Testis (tissue), 3 donors: ENCODE measurements around the gene PDE1A. TPM values are rescaled to one million over a fixed set of nuclear protein-coding genes. Genes with fewer than 3 reads are reported as not detected.

Experiments
- DNase-seq: peaks from one replicate; pipeline ENCODE4 v3.0.0-alpha.2; 2019
- H3K27ac ChIP-seq, 2 donors: fragments of 200-600 bp; sonication (generic); one replicate each; pipeline ENCODE4 v1.5.1; 2019
- H3K27me3 ChIP-seq: fragments of 200-600 bp; sonication (generic); one replicate; pipeline ENCODE4 v1.5.1; 2019
- H3K36me3 ChIP-seq: fragments of 200-600 bp; sonication (generic); one replicate; pipeline ENCODE4 v1.5.1; 2017; ENCODE audit warnings: low read depth; ENCODE audit errors: missing control alignments
- H3K4me1 ChIP-seq: fragments of 200-600 bp; sonication (generic); one replicate; pipeline ENCODE4 v1.5.1; 2019
- H3K4me3 ChIP-seq, 2 donors: fragments of 200-600 bp; sonication (generic); one replicate each; pipeline ENCODE4 v1.5.1; 2017 to 2019
- H3K9me3 ChIP-seq: fragments of 200-600 bp; sonication (generic); one replicate; pipeline ENCODE4 v1.5.1; 2017
- POLR2A ChIP-seq: fragments of 450-650 bp; IDR thresholded peaks from one replicate; pipeline ENCODE4 v1.6.1; 2017; ENCODE audit warnings: antibody characterized with exemption, mild to moderate bottlenecking, moderate library complexity
- WGBS, 2 donors: methylation state at CpG; one replicate each; pipeline ENCODE4 v1.1.5; 2018; 5-methylcytosine and 5-hydroxymethylcytosine counted together
- intact Hi-C: fragments of 100-400 bp; cut with DNase I; formaldehyde crosslinking; loops from one replicate; pipeline ENCODE4 v1.15.1; 2023; ENCODE audit warnings: low total_unique reads
- polyA plus RNA-seq: library from polyadenylated mRNA; stranded (reverse); fragments of 350-450 nt; fragmentation: Illumina TruSeq; extraction: RNeasy Lipid Tissue Mini Kit (QIAGEN cat#74804); gene quantifications from one replicate; pipeline ENCODE4 v1.2.3, GENCODE V29; 2014; ENCODE audit warnings: low read depth, low replicate concordance; ENCODE audit not compliant: insufficient read depth
- total RNA-seq, 2 donors: library from RNA; depleted of rRNA; stranded (reverse); fragments of >200 nt; gene quantifications; one replicate each; pipeline ENCODE4 v1.2.3, GENCODE V29; 2016
- TF ChIP-seq, protein P1 (sequence below), 3 experiments: fragments of 450-650 bp in 2 of 3; fragments of 200-600 bp in 1 of 3; sonication (generic) in 1 of 3; IDR thresholded peaks; one replicate each; pipeline ENCODE4 v1.5.1; 2016 to 2019; ENCODE audit warnings: antibody characterized with exemption in 3 of 3, mild to moderate bottlenecking in 2 of 3, moderate library complexity in 1 of 3

The PDE1A gene
- total and polyA plus RNA-seq, 3 donors from 2014 or later, result 15.2 to 45.0 (median 29.8) TPM

DNA sequence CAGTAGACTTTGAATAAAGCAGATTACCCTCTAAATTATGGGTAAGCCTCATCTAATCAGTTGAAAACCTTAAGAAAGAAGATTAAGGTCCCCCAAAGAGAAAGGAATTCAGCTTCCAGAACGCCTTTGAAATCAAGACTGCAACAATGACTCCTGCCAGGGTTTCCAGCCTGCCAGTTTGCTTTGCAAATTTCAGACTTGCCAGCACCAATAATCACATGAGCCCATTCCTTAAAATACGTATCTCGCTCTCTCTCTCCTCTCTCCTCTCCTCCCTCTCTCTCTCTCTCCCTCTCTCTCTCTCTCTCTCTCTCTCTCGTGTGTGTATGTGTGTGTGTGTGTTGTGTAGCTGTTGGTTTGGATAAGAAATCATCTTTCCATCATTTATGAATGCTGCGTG lies 184.2 kb downstream of the PDE1A start:
- intact Hi-C loops, result no loop called here
- Histone ChIP-seq H3K4me3 (no peak overlapping the region), H3K4me1 (no peaks in the 10 kb centered on the region), H3K36me3 (no peaks in the 10 kb centered on the region), H3K9me3 (no peaks in the 10 kb centered on the region), H3K27me3 (no peaks in the 10 kb centered on the region), H3K27ac (no peak overlapping the region)
- no peak for DNase-seq
- TF ChIP-seq, protein P1, sequence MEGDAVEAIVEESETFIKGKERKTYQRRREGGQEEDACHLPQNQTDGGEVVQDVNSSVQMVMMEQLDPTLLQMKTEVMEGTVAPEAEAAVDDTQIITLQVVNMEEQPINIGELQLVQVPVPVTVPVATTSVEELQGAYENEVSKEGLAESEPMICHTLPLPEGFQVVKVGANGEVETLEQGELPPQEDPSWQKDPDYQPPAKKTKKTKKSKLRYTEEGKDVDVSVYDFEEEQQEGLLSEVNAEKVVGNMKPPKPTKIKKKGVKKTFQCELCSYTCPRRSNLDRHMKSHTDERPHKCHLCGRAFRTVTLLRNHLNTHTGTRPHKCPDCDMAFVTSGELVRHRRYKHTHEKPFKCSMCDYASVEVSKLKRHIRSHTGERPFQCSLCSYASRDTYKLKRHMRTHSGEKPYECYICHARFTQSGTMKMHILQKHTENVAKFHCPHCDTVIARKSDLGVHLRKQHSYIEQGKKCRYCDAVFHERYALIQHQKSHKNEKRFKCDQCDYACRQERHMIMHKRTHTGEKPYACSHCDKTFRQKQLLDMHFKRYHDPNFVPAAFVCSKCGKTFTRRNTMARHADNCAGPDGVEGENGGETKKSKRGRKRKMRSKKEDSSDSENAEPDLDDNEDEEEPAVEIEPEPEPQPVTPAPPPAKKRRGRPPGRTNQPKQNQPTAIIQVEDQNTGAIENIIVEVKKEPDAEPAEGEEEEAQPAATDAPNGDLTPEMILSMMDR (IDR thresholded peaks at IDR 0.05), result no peak
- TF ChIP-seq POLR2A, result no peak
- WGBS, 2 donors, result 76 to 77% methylated on average over 5 of the region's 5 CpGs

- Histone ChIP-seq H3K4me1 (no peaks in the 10 kb centered on the region), H3K27me3 (no peaks in the 10 kb centered on the region), H3K27ac (no peak overlapping the region), H3K4me3 (no peak overlapping the region), H3K9me3 (no peaks in the 10 kb centered on the region), H3K36me3 (no peaks in the 10 kb centered on the region)
- intact Hi-C loops, result no loop called here
- WGBS, 2 donors, result 93 to 97% methylated on average over 1 of the region's 1 CpG
- no peak for DNase-seq
- TF ChIP-seq POLR2A, result no peak
- TF ChIP-seq, protein P1 (IDR thresholded peaks at IDR 0.05), result no peak
Observed at GRCh38 chr2:182241936-182242335, 184.9 kb downstream of the PDE1A start.

DNA sequence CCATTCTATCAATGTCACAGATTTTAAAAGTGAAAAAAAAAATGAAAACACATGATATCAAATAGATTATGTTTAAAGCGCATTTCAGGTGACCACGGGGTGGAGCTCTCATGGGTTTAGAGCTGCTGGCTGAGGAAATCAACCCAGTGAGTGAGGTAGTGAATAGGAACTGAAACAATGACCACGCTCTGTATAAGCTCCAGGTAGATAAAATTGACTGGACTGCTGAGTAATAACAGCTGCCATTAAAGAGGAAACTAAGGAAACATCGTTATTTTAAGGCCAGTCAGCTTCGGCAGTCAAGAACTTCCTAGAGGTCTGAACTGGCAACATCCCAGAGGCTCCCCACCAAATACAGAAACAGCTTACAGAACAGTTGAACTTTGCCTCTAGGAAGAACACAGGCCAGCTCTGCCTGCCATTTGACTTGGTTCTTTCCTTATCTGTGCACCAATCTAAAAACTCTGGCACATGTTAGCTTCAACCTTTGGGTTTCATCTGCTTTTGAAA lies 185.9 kb downstream of the PDE1A start:
- WGBS, 2 donors, result 53 to 62% methylated on average over 5 of the region's 5 CpGs
- Histone ChIP-seq H3K36me3 (no peaks in the 10 kb centered on the region), H3K27me3 (no peaks in the 10 kb centered on the region), H3K4me1 (no peaks in the 10 kb centered on the region), H3K27ac (no peak overlapping the region), H3K9me3 (no peaks in the 10 kb centered on the region), H3K4me3 (no peak overlapping the region)
- intact Hi-C loops, result no loop called here
- no peak for TF ChIP-seq POLR2A
- TF ChIP-seq, protein P1 (IDR thresholded peaks at IDR 0.05), result peak in 1 of 3 experiments; percentile 12
- peak; percentile 50 for DNase-seq

- DNase-seq, result no peak
- Histone ChIP-seq H3K4me3 (no peak overlapping the region), H3K4me1 (no peaks in the 10 kb centered on the region), H3K27ac (no peak overlapping the region), H3K27me3 (no peaks in the 10 kb centered on the region), H3K9me3 (no peaks in the 10 kb centered on the region), H3K36me3 (no peaks in the 10 kb centered on the region)
- intact Hi-C loops, result no loop called here
- TF ChIP-seq, protein P1 (IDR thresholded peaks at IDR 0.05), result no peak
- no peak for TF ChIP-seq POLR2A
Observed at GRCh38 chr2:182230561-182230960, 196.3 kb downstream of the PDE1A start.

GRCh38 chr2:182229297-182229696 lies 197.5 kb downstream of the PDE1A start:
- TF ChIP-seq POLR2A, result no peak
- TF ChIP-seq, protein P1 (IDR thresholded peaks at IDR 0.05), result no peak
- Histone ChIP-seq H3K4me3 (no peak overlapping the region), H3K36me3 (no peaks in the 10 kb centered on the region), H3K27ac (no peak overlapping the region), H3K9me3 (no peaks in the 10 kb centered on the region), H3K4me1 (no peaks in the 10 kb centered on the region), H3K27me3 (no peaks in the 10 kb centered on the region)
- DNase-seq, result no peak
- intact Hi-C loops, result no loop called here
- 90 to 96% methylated on average over 2 of the region's 2 CpGs for WGBS, 2 donors
